GM23248 (cell line): Measurements from ENCODE around the gene AOC2. TPM values are rescaled to one million over a fixed set of nuclear protein-coding genes. Genes with fewer than 3 reads are reported as not detected.

Source experiments
- DNase-seq: peaks from one replicate; pipeline ENCODE4 v3.0.0-alpha.2; 2015
- H2AFZ ChIP-seq: fragments of 200-600 bp; sonication (generic); 2 replicates; pipeline ENCODE4 v1.6.1; 2016; ENCODE audit warnings: antibody characterized with exemption
- H3F3A ChIP-seq: fragments of 200-600 bp; sonication (generic); 2 replicates; pipeline ENCODE4 v1.6.1; 2016; ENCODE audit warnings: mild to moderate bottlenecking, antibody characterized with exemption, mixed run types; ENCODE audit not compliant: insufficient read depth
- H3K27ac ChIP-seq: fragments of 200-600 bp; sonication (generic); 2 replicates; pipeline ENCODE4 v1.5.1; 2016; ENCODE audit warnings: mild to moderate bottlenecking
- H3K27me3 ChIP-seq: fragments of 200-600 bp; sonication (generic); replicated peaks from 2 replicates; pipeline ENCODE4 v1.6.1; 2016; ENCODE audit warnings: mild to moderate bottlenecking; ENCODE audit not compliant: insufficient read depth
- H3K36me3 ChIP-seq: fragments of 200-600 bp; sonication (generic); 2 replicates; pipeline ENCODE4 v1.6.1; 2016; ENCODE audit warnings: low read depth, mild to moderate bottlenecking
- H3K4me1 ChIP-seq: fragments of 200-600 bp; sonication (generic); 2 replicates; pipeline ENCODE4 v1.6.1; 2016; ENCODE audit warnings: mild to moderate bottlenecking; ENCODE audit not compliant: insufficient read depth
- H3K4me2 ChIP-seq: fragments of 200-600 bp; sonication (generic); one replicate; pipeline ENCODE4 v1.6.1; 2016; ENCODE audit warnings: mild to moderate bottlenecking; ENCODE audit not compliant: unreplicated experiment
- H3K4me3 ChIP-seq: fragments of 200-600 bp; sonication (generic); 2 replicates; pipeline ENCODE4 v1.5.1; 2016; ENCODE audit warnings: mild to moderate bottlenecking
- H3K79me2 ChIP-seq: fragments of 200-600 bp; sonication (generic); 2 replicates; pipeline ENCODE4 v1.6.1; 2016; ENCODE audit warnings: mild to moderate bottlenecking; ENCODE audit not compliant: insufficient read depth
- H3K9ac ChIP-seq: fragments of 200-600 bp; sonication (generic); 2 replicates; pipeline ENCODE4 v1.6.1; 2016; ENCODE audit warnings: mild to moderate bottlenecking
- H3K9me2 ChIP-seq: fragments of 200-600 bp; sonication (generic); 2 replicates; pipeline ENCODE4 v1.6.1; 2016; ENCODE audit warnings: mixed run types, mild to moderate bottlenecking, moderate library complexity; ENCODE audit not compliant: insufficient read depth
- H3K9me3 ChIP-seq: fragments of 200-600 bp; sonication (generic); one replicate; pipeline ENCODE4 v1.6.1; 2017; ENCODE audit warnings: low read depth
- H4K20me1 ChIP-seq: fragments of 200-600 bp; sonication (generic); 2 replicates; pipeline ENCODE4 v1.6.0; 2016; ENCODE audit not compliant: insufficient read depth
- EZH2 ChIP-seq: fragments of 200-600 bp; sonication (generic); IDR thresholded peaks from 2 replicates; pipeline ENCODE4 v1.6.1; 2018; ENCODE audit warnings: antibody characterized with exemption, mild to moderate bottlenecking; ENCODE audit not compliant: insufficient read depth, poor library complexity, severe bottlenecking
- EZH2phosphoT487 ChIP-seq: fragments of 200-600 bp; sonication (generic); IDR thresholded peaks from 2 replicates; pipeline ENCODE4 v1.6.1; 2018; ENCODE audit warnings: antibody characterized with exemption, moderate library complexity, mild to moderate bottlenecking, low read depth; ENCODE audit not compliant: insufficient read depth
- WGBS, 2 experiments: methylation state at CpG; one replicate each; pipeline ENCODE4 v1.1.6; 2015 to 2017; ENCODE audit warnings: low lambda C conversion rate in 2 of 2, low coverage in 1 of 2; ENCODE audit errors: missing lambda C conversion rate in 2 of 2; 5-methylcytosine and 5-hydroxymethylcytosine counted together
- in situ Hi-C: fragments of 300-500 bp; cut with MboI; formaldehyde crosslinking; loops from 2 replicates; pipeline ENCODE4 v1.15.0; 2020
- polyA plus RNA-seq: library from polyadenylated mRNA; unstranded; fragments of >200 nt; fragmentation: Nextera tagmentation; extraction: Ambion mirVana; gene quantifications from 2 replicates; pipeline ENCODE4 v1.2.1, GENCODE V29; 2016
- total RNA-seq: library from RNA; depleted of rRNA; stranded (reverse); fragments of >200 nt; shearing (Covaris generic); gene quantifications from 2 replicates; pipeline ENCODE4 v1.2.3, GENCODE V29; 2014

The AOC2 gene
- total and polyA plus RNA-seq, 2 experiments from 2014 or later = 0.09 to 0.22 TPM

DNA sequence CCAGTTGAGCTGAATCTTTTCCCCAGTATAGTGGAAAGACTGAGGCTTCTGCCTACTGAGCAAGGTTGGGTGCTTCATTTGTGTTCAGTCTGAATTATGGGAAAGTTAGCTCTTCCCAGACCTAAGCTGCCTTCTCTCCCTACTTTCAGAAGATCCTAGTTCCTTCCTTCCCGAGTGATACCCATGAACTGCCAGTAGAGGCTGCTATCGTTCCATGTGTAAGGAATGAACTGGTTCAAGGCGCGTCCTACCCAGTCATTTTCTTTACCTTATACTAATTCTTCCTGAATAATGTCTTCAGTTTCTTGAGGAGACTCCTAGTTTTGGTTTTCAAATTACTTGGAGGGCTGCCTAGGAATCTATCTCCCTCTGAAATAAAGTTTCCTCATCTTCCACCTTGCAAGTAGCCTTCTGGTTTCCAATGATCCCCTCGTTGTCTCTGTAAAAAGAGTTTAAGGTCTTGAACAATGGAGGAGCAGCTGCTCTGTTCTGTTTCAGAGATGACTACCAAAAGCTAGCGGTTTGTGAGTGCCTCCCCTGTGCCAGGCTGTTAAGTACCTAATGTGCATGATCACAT lies 934 bp upstream of the AOC2 start:
- H3K27ac ChIP-seq = no peak overlapping the region
- DNase-seq = peak; percentile 81
- no peaks in the 10 kb centered on the region for H4K20me1 ChIP-seq
- peaks cover 13% of the 10 kb centered on the region for H3K4me1 ChIP-seq
- TF ChIP-seq EZH2phosphoT487 (no peak), EZH2 (no peak)
- H3K9me2 ChIP-seq = no peaks in the 10 kb centered on the region
- H3F3A ChIP-seq = peaks cover 50% of the 10 kb centered on the region
- no peak overlapping the region for H2AFZ ChIP-seq
- no peak overlapping the region for H3K4me2 ChIP-seq
- H3K36me3 ChIP-seq = peaks cover 41% of the 10 kb centered on the region
- in situ Hi-C loops = loop anchor here (5.0 kb wide), 1 partner anchor 89 kb away; no protein-coding TSS in a partner anchor
- H3K4me3 ChIP-seq = no peak overlapping the region
- no peaks in the 10 kb centered on the region for H3K9me3 ChIP-seq
- WGBS, 2 experiments = 36 to 43% methylated on average over 6 of the region's 6 CpGs
- peaks cover 9% of the 10 kb centered on the region; the same call in 1 of the 2 replicates for H3K79me2 ChIP-seq
- no peak overlapping the region for H3K9ac ChIP-seq
- H3K27me3 ChIP-seq = no peaks in the 10 kb centered on the region

DNA sequence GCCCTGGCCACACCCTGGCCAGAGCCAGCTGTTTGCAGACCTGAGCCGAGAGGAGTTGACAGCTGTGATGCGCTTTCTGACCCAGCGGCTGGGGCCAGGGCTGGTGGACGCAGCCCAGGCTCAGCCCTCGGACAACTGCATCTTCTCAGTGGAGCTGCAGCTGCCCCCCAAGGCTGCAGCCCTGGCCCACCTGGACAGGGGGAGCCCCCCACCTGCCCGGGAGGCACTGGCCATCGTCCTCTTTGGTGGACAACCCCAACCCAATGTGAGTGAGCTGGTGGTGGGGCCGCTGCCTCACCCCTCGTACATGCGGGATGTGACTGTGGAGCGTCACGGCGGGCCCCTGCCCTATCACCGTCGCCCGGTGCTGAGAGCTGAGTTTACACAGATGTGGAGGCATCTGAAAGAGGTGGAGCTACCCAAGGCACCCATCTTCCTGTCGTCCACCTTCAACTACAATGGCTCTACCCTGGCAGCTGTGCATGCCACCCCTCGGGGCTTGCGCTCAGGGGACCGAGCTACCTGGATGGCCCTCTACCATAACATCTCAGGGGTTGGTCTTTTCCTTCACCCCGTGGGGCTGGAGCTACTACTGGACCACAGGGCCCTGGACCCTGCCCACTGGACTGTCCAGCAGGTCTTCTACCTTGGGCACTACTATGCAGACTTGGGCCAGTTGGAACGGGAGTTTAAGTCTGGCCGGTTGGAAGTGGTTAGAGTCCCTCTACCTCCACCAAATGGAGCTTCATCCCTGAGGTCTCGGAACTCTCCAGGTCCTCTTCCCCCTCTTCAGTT lies 578 bp downstream of the AOC2 start:
- DNase-seq = no peak
- Histone ChIP-seq H3F3A (peaks cover 35% of the 10 kb centered on the region), H4K20me1 (no peaks in the 10 kb centered on the region), H3K27me3 (no peaks in the 10 kb centered on the region), H3K79me2 (no peaks in the 10 kb centered on the region), H3K27ac (no peak overlapping the region), H3K4me2 (no peak overlapping the region), H3K36me3 (peaks cover 26% of the 10 kb centered on the region), H3K4me3 (no peak overlapping the region), H3K9ac (no peak overlapping the region), H3K9me3 (no peaks in the 10 kb centered on the region), H2AFZ (no peak overlapping the region), H3K4me1 (peaks cover 13% of the 10 kb centered on the region), H3K9me2 (no peaks in the 10 kb centered on the region)
- TF ChIP-seq EZH2phosphoT487 (no peak), EZH2 (no peak)
- WGBS, 2 experiments = 89 to 90% methylated on average over 24 of the region's 24 CpGs
- in situ Hi-C loops = loop anchor here (5.0 kb wide), 1 partner anchor 87 kb away; no protein-coding TSS in a partner anchor

DNA sequence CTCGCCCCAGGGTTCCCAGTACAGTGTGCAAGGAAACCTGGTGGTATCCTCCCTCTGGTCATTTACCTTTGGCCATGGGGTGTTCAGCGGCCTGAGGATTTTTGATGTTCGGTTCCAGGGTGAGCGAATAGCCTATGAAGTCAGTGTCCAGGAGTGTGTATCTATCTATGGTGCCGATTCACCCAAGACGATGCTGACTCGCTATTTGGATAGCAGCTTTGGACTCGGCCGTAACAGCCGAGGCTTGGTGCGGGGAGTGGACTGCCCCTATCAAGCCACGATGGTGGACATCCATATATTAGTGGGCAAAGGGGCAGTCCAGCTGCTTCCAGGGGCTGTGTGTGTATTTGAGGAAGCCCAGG lies 1.2 kb downstream of the AOC2 start:
- Histone ChIP-seq H4K20me1 (no peaks in the 10 kb centered on the region), H2AFZ (no peak overlapping the region), H3F3A (peaks cover 35% of the 10 kb centered on the region), H3K4me3 (no peak overlapping the region), H3K4me1 (peaks cover 13% of the 10 kb centered on the region), H3K9me3 (no peaks in the 10 kb centered on the region), H3K79me2 (no peaks in the 10 kb centered on the region), H3K9ac (no peak overlapping the region), H3K4me2 (no peak overlapping the region), H3K9me2 (no peaks in the 10 kb centered on the region), H3K27me3 (0 out of 2 replicates have a peak, but pooled peaks cover 1% of the 10 kb centered on the region), H3K36me3 (peaks cover 21% of the 10 kb centered on the region), H3K27ac (no peak overlapping the region)
- no peak for TF ChIP-seq EZH2phosphoT487
- no peak for TF ChIP-seq EZH2
- DNase-seq = no peak
- WGBS, 2 experiments = 77 to 83% methylated on average over 12 of the region's 12 CpGs
- in situ Hi-C loops = no loop called here

DNA sequence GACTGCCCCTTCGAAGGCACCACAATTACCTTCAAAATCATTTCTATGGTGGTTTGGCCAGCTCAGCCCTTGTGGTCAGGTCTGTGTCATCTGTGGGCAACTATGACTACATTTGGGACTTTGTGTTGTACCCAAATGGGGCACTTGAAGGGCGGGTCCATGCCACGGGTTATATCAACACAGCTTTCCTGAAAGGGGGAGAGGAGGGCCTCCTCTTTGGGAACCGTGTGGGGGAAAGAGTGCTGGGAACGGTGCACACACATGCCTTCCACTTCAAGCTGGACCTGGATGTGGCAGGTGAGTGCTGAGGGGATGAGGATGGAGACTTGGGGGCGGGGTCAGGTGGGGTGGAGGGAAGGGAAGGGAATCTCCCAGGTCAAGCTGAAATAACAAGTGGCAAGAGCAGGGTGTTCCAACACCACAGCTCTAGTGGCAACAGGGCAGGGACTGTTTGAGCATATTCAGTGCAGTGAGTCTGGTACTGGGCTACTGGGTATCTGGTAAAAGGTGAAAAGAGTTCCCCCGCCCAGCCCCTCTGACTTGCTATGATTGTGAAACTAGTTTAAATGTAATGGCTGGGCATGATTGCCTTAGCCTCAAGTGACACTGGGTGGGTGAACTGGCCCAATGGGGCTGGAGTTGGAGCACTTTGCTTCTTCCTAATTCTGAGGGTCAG lies 1.7 kb downstream of the AOC2 start:
- H3K9me2 ChIP-seq = no peaks in the 10 kb centered on the region
- TF ChIP-seq EZH2 = no peak
- TF ChIP-seq EZH2phosphoT487 = no peak
- H2AFZ ChIP-seq = no peak overlapping the region
- no peak for DNase-seq
- peaks cover 13% of the 10 kb centered on the region for H3K4me1 ChIP-seq
- no peak overlapping the region for H3K4me3 ChIP-seq
- no peaks in the 10 kb centered on the region for H4K20me1 ChIP-seq
- peak overlapping the region; percentile 63 for H3K27ac ChIP-seq
- H3K9me3 ChIP-seq = no peaks in the 10 kb centered on the region
- peaks cover 19% of the 10 kb centered on the region for H3K36me3 ChIP-seq
- peaks cover 34% of the 10 kb centered on the region for H3F3A ChIP-seq
- no peaks in the 10 kb centered on the region for H3K79me2 ChIP-seq
- 80 to 86% methylated on average over 7 of the region's 7 CpGs for WGBS, 2 experiments
- 0 out of 2 replicates have a peak, but pooled peaks cover 3% of the 10 kb centered on the region for H3K27me3 ChIP-seq
- in situ Hi-C loops = no loop called here
- no peak overlapping the region for H3K9ac ChIP-seq
- H3K4me2 ChIP-seq = no peak overlapping the region
